ENCODE measurements around the gene DPP6. TPM values are rescaled to one million over a fixed set of nuclear protein-coding genes. Genes with fewer than 3 reads are reported as not detected.

DPP6 gene
- total RNA-seq, 4 donors from 2014 or later = 0.38 TPM; not detected in 2

- Histone ChIP-seq H3K27ac (no peak overlapping the region), H3K36me3 (no peaks in the 10 kb centered on the region), H3K4me3 (no peak overlapping the region), H3K9me3 (no peaks in the 10 kb centered on the region), H3K4me1 (no peaks in the 10 kb centered on the region), H3K27me3 (no peaks in the 10 kb centered on the region)
- 66 to 77% methylated on average over 5 of the region's 5 CpGs for whole genome bisulfite sequencing, 2 donors
- intact Hi-C loops (cut with DNase I) = no loop called here
- no peak for TF ChIP-seq POLR2A (IDR thresholded peaks at IDR 0.05)
- no peak for TF ChIP-seq CTCF (IDR thresholded peaks at IDR 0.05)
- DNase-seq = no peak
Observed at GRCh38 chr7:154469652-154470051, 417.5 kb downstream of the DPP6 start.

- H3K36me3 ChIP-seq = no peaks in the 10 kb centered on the region
- H3K27ac ChIP-seq = no peak overlapping the region
- TF ChIP-seq CTCF (IDR thresholded peaks at IDR 0.05) (no peak), POLR2A (IDR thresholded peaks at IDR 0.05) (no peak)
- no peak for DNase-seq
- intact Hi-C loops (cut with DNase I) = no loop called here
- no peaks in the 10 kb centered on the region for H3K4me1 ChIP-seq
- H3K27me3 ChIP-seq = no peaks in the 10 kb centered on the region
- H3K4me3 ChIP-seq = no peak overlapping the region
- 35 to 44% methylated on average over 2 of the region's 2 CpGs for WGBS, 2 donors
- no peaks in the 10 kb centered on the region for H3K9me3 ChIP-seq
Observed at GRCh38 chr7:154472343-154472742, 420.1 kb downstream of the DPP6 start.

GRCh38 chr7:154473360-154473759 lies 421.2 kb downstream of the DPP6 start:
- H3K27me3 ChIP-seq = no peaks in the 10 kb centered on the region
- intact Hi-C loops (cut with DNase I) = no loop called here
- no peak overlapping the region for H3K27ac ChIP-seq
- H3K4me3 ChIP-seq = no peak overlapping the region
- TF ChIP-seq POLR2A (IDR thresholded peaks at IDR 0.05) (no peak), CTCF (IDR thresholded peaks at IDR 0.05) (no peak)
- no peak for DNase-seq
- no peaks in the 10 kb centered on the region for H3K4me1 ChIP-seq
- no peaks in the 10 kb centered on the region for H3K36me3 ChIP-seq
- no peaks in the 10 kb centered on the region for H3K9me3 ChIP-seq
- WGBS, 2 donors = 73 to 86% methylated on average over 3 of the region's 3 CpGs

GRCh38 chr7:154474903-154475520 lies 422.8 kb downstream of the DPP6 start:
- H3K27me3 ChIP-seq = no peaks in the 10 kb centered on the region
- intact Hi-C loops (cut with DNase I) = no loop called here
- H3K9me3 ChIP-seq = no peaks in the 10 kb centered on the region
- no peaks in the 10 kb centered on the region for H3K36me3 ChIP-seq
- DNase-seq = no peak
- no peak for TF ChIP-seq POLR2A (IDR thresholded peaks at IDR 0.05)
- 46 to 57% methylated on average over 7 to 10 of the region's 10 CpGs for WGBS, 2 donors
- H3K4me1 ChIP-seq = no peaks in the 10 kb centered on the region
- H3K27ac ChIP-seq = no peak overlapping the region
- H3K4me3 ChIP-seq = no peak overlapping the region

GRCh38 chr7:154475864-154476263 lies 423.7 kb downstream of the DPP6 start:
- H3K4me3 ChIP-seq = no peak overlapping the region
- no peaks in the 10 kb centered on the region for H3K36me3 ChIP-seq
- WGBS, 2 donors = 46 to 48% methylated on average over 5 of the region's 5 CpGs
- H3K4me1 ChIP-seq = no peaks in the 10 kb centered on the region
- H3K9me3 ChIP-seq = no peaks in the 10 kb centered on the region
- no peak for DNase-seq
- H3K27ac ChIP-seq = no peak overlapping the region
- no peaks in the 10 kb centered on the region for H3K27me3 ChIP-seq
- TF ChIP-seq CTCF (IDR thresholded peaks at IDR 0.05) = no peak
- no peak for TF ChIP-seq POLR2A (IDR thresholded peaks at IDR 0.05)
- intact Hi-C loops (cut with DNase I) = no loop called here

- Histone ChIP-seq H3K9me3 (no peaks in the 10 kb centered on the region), H3K27me3 (no peaks in the 10 kb centered on the region), H3K4me1 (no peaks in the 10 kb centered on the region), H3K27ac (no peak overlapping the region), H3K4me3 (no peak overlapping the region), H3K36me3 (no peaks in the 10 kb centered on the region)
- DNase-seq = no peak
- no peak for TF ChIP-seq POLR2A (IDR thresholded peaks at IDR 0.05)
- TF ChIP-seq CTCF (IDR thresholded peaks at IDR 0.05) = no peak
- intact Hi-C loops (cut with DNase I) = no loop called here
- WGBS, 2 donors = 62 to 70% methylated on average over 5 to 6 of the region's 6 CpGs
Observed at GRCh38 chr7:154480817-154481216, 428.6 kb downstream of the DPP6 start.
